Muscle layer of colon (tissue), 2 donors: Measurements from ENCODE around the gene ADIPOR2.
"Not testable (repeated sequence)": the region's sequence is repeated elsewhere in the genome, so short reads cannot be mapped to it uniquely, and the experiment has no call there.

Experiments used
- H3K27ac ChIP-seq: one replicate; pipeline ENCODE4 v1.7.0; 2013; ENCODE audit warnings: low read depth, mild to moderate bottlenecking, low read length, moderate library complexity
- H3K27me3 ChIP-seq, 2 donors: one replicate each; pipeline ENCODE4 v1.7.0; 2013; ENCODE audit warnings: low read length in 2 of 2, mild to moderate bottlenecking in 2 of 2; ENCODE audit not compliant: insufficient read depth in 2 of 2, control insufficient read depth in 1 of 2
- H3K36me3 ChIP-seq: one replicate; pipeline ENCODE4 v1.7.0; 2013; ENCODE audit warnings: mild to moderate bottlenecking, low read length; ENCODE audit not compliant: insufficient read depth
- H3K4me1 ChIP-seq: one replicate; pipeline ENCODE4 v1.7.0; 2013; ENCODE audit warnings: mild to moderate bottlenecking, low read length; ENCODE audit not compliant: insufficient read depth
- H3K4me3 ChIP-seq, 2 donors: one replicate each; pipeline ENCODE4 v1.7.0; 2013; ENCODE audit warnings: low read length in 2 of 2, low read depth in 1 of 2, mild to moderate bottlenecking in 1 of 2, moderate library complexity in 1 of 2
- H3K9ac ChIP-seq: one replicate; pipeline ENCODE4 v1.7.0; 2013; ENCODE audit warnings: low read length
- H3K9me3 ChIP-seq: one replicate; pipeline ENCODE4 v1.7.0; 2013; ENCODE audit warnings: mild to moderate bottlenecking, low read length
- donor health status: abdominal sarcoma.
- donor health status: Adenocarcinoma of cecum.

The ADIPOR2 gene

DNA sequence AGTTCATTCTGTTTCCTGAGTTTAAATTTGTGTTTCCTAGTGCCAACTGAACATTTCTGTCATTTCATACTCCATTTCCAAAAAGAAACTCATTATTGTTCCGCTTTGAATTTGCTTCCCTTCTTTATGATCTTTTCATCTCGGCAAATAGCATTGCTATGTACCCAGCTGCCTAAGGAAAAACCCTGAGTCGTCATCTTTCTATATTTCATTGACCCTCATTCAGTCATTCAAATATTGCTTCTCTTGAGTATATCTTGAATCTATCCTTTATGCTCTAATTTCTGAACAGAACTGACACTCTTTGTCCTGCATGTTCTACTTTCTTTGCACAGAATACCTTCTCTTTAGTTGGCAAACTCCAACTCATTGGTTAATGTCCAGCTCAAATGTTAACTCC lies 35.9 kb downstream of the ADIPOR2 start:
- no peak overlapping the region for H3K4me3 ChIP-seq

DNA sequence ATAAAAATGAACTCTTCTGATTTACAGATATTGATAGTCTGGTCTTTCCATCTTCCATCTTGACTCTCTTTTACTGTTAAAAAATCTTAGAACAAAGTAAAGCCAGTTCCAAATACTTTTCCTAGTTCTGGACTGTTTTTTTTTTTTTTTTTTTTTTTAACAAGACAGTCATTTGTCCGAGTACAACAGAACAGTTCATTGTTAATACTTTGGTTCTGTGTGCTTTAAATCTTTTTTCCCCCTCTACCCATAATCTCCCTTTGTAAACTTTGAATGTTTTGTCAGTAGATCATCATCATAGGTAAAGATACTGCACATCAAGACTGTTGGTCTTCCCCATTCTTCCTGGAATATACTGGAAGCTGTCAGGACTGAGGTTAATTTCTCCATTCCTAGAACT lies 38.0 kb downstream of the ADIPOR2 start:
- no peaks in the 10 kb centered on the region for H3K36me3 ChIP-seq
- no peak overlapping the region for H3K9ac ChIP-seq
- H3K27ac ChIP-seq = no peak overlapping the region
- H3K4me3 ChIP-seq = no peak overlapping the region
- H3K9me3 ChIP-seq = no peaks in the 10 kb centered on the region
- H3K27me3 ChIP-seq = no peaks in the 10 kb centered on the region
- H3K4me1 ChIP-seq = no peaks in the 10 kb centered on the region

More for the DNA sequence above, 35.9 kb downstream of the ADIPOR2 start:
- Histone ChIP-seq H3K27me3 (no peaks in the 10 kb centered on the region), H3K36me3 (no peaks in the 10 kb centered on the region), H3K4me1 (no peaks in the 10 kb centered on the region), H3K9ac (no peak overlapping the region), H3K27ac (no peak overlapping the region), H3K9me3 (no peaks in the 10 kb centered on the region)

DNA sequence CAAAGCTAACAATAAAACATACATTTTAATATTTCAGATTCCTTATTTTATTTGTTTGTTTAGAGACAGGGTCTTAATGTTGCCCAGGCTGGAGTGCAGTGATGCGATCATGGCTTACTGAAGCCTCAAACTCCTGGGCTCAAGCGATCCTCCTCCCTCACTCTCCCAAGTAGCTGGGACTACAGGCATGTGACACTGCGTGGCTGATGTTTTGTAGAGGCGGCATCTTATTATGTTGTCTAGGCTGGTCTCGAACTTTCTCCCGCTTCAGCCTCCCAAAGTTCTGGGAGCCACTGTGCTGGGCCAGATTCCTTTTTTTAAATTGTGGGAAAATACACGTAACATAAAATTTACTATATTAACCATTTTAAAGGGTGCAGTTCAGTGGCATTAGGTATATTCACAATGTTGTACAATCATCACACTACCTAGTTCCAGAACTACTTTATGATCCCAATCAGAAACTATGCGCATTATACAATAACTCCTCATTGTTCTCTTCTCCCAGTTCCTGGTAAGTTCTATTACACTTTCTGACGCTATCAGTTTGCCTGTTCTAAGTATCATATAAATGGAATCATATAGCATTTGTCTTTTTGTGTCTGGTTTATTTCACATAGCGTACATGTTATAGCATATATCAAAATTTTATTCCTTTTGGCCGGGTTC lies 40.3 kb downstream of the ADIPOR2 start:
- Histone ChIP-seq H3K27me3 (no peaks in the 10 kb centered on the region), H3K9me3 (no peaks in the 10 kb centered on the region), H3K4me1 (no peaks in the 10 kb centered on the region), H3K27ac (no peak overlapping the region), H3K36me3 (no peaks in the 10 kb centered on the region), H3K4me3 (no peak overlapping the region), H3K9ac (no peak overlapping the region)

DNA sequence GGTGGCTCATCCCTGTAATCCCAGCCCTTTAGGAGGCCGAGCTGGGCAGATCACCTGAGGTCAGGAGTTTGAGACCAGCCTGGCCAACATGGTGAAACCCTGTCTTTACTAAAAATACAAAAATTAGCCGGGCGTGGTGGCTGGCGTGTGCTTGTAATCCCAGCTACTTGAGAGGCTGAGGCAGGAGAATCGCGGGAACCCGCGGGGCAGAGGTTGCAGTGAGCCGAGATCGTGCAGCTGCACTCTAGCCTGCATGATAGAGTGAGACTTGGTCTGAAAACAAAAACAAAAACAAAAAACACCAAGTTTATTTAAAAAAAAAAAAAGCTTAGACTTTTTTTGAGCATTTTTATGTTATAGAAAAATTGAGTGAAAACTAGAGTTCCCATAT lies 40.8 kb downstream of the ADIPOR2 start:
- H3K27ac ChIP-seq = not testable (repeated sequence)

DNA sequence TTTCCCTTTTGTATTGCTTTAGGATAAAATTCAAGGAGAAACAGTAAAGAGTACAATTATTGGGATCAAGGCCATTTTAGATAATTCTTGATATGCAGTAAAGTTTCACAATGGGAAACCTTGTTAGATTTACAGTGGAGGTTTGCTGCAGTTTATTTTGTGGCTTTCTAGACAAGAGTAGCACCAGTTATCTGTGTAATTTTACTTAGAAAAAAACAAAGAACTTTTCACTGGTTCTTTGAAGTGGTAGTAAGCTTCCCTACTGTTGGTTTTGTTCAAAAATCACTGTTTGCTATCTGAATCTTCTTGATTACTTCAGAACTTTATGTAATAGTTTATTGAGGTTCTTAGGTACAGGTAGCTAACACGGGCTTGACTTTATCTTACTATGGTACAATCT lies 42.0 kb downstream of the ADIPOR2 start:
- Histone ChIP-seq H3K4me1 (no peaks in the 10 kb centered on the region), H3K27me3 (no peaks in the 10 kb centered on the region), H3K36me3 (no peaks in the 10 kb centered on the region), H3K9me3 (no peaks in the 10 kb centered on the region), H3K27ac (no peak overlapping the region), H3K4me3 (no peak overlapping the region), H3K9ac (no peak overlapping the region)

More for the DNA sequence above, 40.8 kb downstream of the ADIPOR2 start:
- H3K4me1 ChIP-seq, H3K9ac ChIP-seq, H3K9me3 ChIP-seq, H3K27me3 ChIP-seq, H3K36me3 ChIP-seq, H3K4me3 ChIP-seq: not testable (repeated sequence)

DNA sequence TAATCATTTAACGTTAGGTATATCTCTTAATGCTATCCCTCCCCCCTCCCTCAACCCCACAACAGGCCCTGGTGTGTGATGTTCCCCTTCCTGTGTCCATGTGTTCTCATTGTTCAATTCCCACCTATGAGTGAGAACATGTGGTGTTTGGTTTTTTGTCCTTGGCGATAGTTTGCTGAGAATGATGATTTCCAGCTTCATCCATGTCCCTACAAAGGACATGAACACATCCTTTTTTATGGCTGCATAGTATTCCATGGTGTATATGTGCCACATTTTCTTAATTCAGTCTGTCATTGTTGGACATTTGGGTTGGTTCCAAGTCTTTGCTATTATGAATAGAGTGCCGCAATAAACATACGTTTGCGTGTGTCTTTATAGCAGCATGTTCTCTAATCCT lies 42.8 kb downstream of the ADIPOR2 start:
- not testable (repeated sequence) for H3K9ac ChIP-seq, H3K27ac ChIP-seq, H3K36me3 ChIP-seq, H3K27me3 ChIP-seq, H3K4me1 ChIP-seq, H3K4me3 ChIP-seq, H3K9me3 ChIP-seq

DNA sequence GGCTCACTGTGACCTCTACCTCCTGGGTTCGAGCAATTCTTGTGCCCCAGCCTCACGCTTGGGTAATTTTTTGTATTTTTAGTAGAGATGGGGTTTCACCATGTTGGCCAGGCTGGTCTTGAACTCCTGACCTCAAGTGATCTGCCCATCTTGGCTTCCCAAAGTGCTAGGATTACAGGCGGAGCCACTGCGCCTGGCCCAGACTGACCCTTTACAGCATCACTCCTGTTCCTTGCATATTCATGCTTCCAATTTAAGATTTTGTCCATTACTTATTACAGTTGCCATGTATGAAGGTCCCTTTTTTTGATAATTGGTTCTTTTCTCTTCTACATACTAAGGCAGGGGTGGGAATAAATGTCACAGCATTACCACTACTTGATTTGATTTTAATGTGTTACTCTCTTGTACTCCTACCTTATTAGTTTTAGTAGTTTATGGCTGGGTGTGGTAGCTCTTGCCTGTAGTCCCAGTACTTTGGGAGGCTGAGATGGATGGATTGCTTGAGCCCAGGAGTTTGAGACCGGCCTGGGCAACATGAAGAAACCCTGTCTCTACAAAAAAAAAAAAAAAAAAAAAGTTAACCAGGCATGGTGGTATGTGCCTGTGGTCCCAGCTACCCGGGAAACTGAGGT lies 46.9 kb downstream of the ADIPOR2 start:
- Histone ChIP-seq H3K27me3 (no peaks in the 10 kb centered on the region), H3K27ac (no peak overlapping the region), H3K4me1 (peaks cover 13% of the 10 kb centered on the region), H3K36me3 (no peaks in the 10 kb centered on the region), H3K9me3 (no peaks in the 10 kb centered on the region), H3K9ac (no peak overlapping the region), H3K4me3 (no peak overlapping the region)

DNA sequence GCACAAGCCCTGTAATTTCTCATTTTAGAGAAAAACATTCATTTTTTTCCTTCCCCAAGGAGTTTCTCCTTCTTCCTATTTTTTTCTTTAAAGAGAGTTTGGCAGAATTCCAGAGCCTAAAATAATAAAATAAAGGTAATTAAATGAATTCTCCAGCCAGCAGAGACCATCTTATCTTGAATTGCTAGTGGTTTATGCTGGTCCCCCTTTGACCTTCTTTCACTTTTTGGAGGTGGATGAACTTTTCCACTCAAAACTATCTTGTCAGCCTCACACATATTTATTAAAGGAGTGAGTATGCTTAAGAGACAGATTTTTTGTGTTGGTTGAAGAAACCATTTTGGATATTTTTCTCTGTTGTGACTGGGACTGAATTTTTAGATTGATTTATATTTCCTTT lies 47.6 kb downstream of the ADIPOR2 start:
- H3K27me3 ChIP-seq = no peaks in the 10 kb centered on the region
- H3K4me3 ChIP-seq = no peak overlapping the region
- H3K4me1 ChIP-seq = peaks cover 13% of the 10 kb centered on the region
- H3K9me3 ChIP-seq = no peaks in the 10 kb centered on the region
- no peaks in the 10 kb centered on the region for H3K36me3 ChIP-seq
- no peak overlapping the region for H3K9ac ChIP-seq
- no peak overlapping the region for H3K27ac ChIP-seq

DNA sequence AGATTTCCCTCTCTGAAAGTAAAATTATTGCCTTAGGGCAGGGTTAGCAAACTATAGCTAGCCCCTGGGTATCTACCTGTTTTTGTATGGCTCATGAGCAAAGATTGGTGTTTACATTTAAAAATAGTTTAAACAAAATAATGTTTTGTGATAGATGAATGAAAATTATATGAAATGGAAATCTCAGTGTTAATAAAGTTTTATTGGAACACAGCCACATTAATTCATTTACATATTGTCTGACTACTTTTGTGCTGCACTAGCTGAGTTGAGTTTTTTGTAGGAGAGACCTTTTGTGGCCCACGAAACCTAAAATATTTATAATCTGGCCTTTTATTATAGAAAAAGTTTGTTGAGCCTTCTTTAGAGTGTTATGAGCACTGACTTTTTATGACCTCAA lies 48.5 kb downstream of the ADIPOR2 start:
- H3K27me3 ChIP-seq = no peaks in the 10 kb centered on the region
- H3K9me3 ChIP-seq = no peaks in the 10 kb centered on the region
- no peaks in the 10 kb centered on the region for H3K36me3 ChIP-seq
- no peak overlapping the region for H3K9ac ChIP-seq
- no peak overlapping the region for H3K27ac ChIP-seq
- H3K4me1 ChIP-seq = peaks cover 13% of the 10 kb centered on the region
- H3K4me3 ChIP-seq = no peak overlapping the region

DNA sequence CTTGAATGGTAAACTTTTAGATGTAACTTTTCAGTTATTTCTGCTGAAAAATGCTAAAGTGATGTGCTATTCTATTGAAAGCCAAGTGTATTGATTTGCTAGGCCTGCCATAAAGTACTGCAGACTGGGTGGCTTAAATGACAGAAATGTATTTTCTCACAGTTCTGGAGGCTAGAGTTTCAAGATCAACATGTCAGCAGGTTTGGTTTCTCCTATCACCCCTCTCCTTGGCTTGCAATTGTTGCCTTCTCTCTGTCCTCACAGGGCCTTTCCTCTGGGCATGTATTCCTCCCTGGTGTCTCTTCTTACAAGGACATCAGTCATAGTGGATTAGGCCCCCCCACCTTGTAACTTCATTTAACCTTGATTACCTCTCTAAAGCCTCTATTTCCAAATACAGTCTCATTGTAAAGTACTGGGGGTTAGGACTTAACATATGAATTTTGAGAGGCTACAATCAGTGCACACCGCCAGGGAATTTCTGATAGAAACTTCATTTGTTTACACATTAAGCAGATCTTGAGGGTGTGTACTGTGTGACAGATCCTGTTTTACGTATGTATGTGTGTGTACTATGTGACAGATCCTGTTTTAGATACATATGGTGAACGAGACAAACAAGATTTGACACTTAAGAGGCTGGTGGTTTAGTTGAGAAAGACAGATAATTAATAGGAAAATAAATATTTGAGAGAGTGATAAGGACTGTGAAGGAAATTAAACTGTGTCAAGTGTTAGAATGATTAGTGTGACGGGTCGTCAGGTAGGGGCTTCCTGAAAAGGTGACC lies 49.5 kb downstream of the ADIPOR2 start:
- no peak overlapping the region for H3K9ac ChIP-seq
- H3K4me3 ChIP-seq = no peak overlapping the region
- H3K27ac ChIP-seq = no peak overlapping the region
- H3K27me3 ChIP-seq = no peaks in the 10 kb centered on the region
- no peaks in the 10 kb centered on the region for H3K36me3 ChIP-seq
- no peaks in the 10 kb centered on the region for H3K9me3 ChIP-seq
- peaks cover 13% of the 10 kb centered on the region for H3K4me1 ChIP-seq

DNA sequence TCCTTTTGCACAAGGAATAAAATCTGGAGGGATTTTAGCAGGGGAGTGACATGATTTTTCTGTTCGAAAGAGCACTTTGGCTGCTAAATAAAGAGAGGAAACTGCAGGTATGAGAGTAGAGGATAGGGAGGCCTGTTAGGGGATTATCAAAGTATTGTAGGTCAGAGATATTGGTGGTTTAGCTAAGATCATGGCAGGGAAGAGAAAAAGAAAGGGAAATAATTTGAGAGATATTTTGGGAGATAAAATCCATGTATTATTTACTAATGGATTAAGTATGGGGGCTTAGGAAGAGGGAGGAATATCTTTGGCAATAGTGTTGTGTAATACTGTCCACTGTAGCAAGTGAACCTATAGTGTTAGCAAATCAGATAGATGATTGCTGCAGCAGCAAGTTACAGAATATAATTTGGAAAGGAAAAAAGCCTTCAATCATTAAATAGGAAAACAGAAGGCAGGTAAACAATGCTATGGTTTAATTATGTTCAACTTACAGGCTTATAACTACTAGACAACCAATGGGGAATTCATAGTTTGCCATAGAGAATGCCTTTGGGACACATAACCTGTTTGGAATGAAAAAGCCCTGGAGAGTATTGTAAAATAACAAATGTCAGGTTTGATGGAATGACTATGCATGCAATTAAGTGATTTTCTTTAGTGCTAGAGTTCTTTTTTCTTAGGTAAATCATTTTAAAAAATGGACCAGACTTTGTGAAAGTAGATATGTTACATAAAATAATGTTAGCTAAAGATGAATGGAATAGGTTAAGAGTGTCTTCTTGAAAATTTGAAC lies 50.5 kb downstream of the ADIPOR2 start:
- Histone ChIP-seq H3K36me3 (no peaks in the 10 kb centered on the region), H3K9ac (no peak overlapping the region), H3K4me1 (peaks cover 13% of the 10 kb centered on the region), H3K4me3 (no peak overlapping the region), H3K9me3 (no peaks in the 10 kb centered on the region), H3K27ac (no peak overlapping the region), H3K27me3 (no peaks in the 10 kb centered on the region)
